Mesendoderm (in vitro differentiated cells): ENCODE measurements around the gene TMEM95. TPM values are rescaled to one million over a fixed set of nuclear protein-coding genes. Genes with fewer than 3 reads are reported as not detected.

ENCODE experiments used
- DNase-seq: peaks from one replicate; pipeline ENCODE4 v3.0.0; 2013
- H2AK5ac ChIP-seq: 2 replicates; pipeline ENCODE4 v1.6.1; 2013; ENCODE audit warnings: low read length, inconsistent platforms
- H2BK120ac ChIP-seq: 2 replicates; pipeline ENCODE4 v1.6.1; 2013; ENCODE audit warnings: low read depth, mild to moderate bottlenecking, low read length, moderate library complexity, mixed read lengths
- H2BK15ac ChIP-seq: replicated peaks from 2 replicates; pipeline ENCODE4 v1.6.1; 2013; ENCODE audit warnings: low read depth, mild to moderate bottlenecking, moderate library complexity
- H2BK5ac ChIP-seq: 2 replicates; pipeline ENCODE4 v1.6.1; 2013; ENCODE audit warnings: low read length, inconsistent platforms
- H3K18ac ChIP-seq: 2 replicates; pipeline ENCODE4 v1.6.1; 2013; ENCODE audit warnings: mild to moderate bottlenecking, low read length, mixed read lengths
- H3K23ac ChIP-seq: one replicate; pipeline ENCODE4 v1.6.1; 2013; ENCODE audit warnings: low read length
- H3K27ac ChIP-seq: 2 replicates; pipeline ENCODE4 v1.5.1; 2013; ENCODE audit warnings: low read depth, mild to moderate bottlenecking, inconsistent platforms, low read length, moderate library complexity
- H3K27me3 ChIP-seq: 2 replicates; pipeline ENCODE4 v1.6.1; 2013; ENCODE audit warnings: low read length, control low read depth, mild to moderate bottlenecking, inconsistent platforms; ENCODE audit not compliant: insufficient read depth, poor library complexity
- H3K36me3 ChIP-seq: 2 replicates; pipeline ENCODE4 v1.6.1; 2013; ENCODE audit warnings: low read length, inconsistent platforms; ENCODE audit not compliant: control insufficient read depth, insufficient read depth
- H3K4ac ChIP-seq: one replicate; pipeline ENCODE4 v1.6.1; 2013; ENCODE audit warnings: low read depth, mild to moderate bottlenecking, low read length, moderate library complexity
- H3K4me1 ChIP-seq: 2 replicates; pipeline ENCODE4 v1.6.1; 2013; ENCODE audit warnings: low read depth, low read length, inconsistent platforms; ENCODE audit not compliant: control insufficient read depth
- H3K4me2 ChIP-seq: 2 replicates; pipeline ENCODE4 v1.6.1; 2013; ENCODE audit warnings: low read length
- H3K4me3 ChIP-seq: 2 replicates; pipeline ENCODE4 v1.5.1; 2013; ENCODE audit warnings: mild to moderate bottlenecking, low read length
- H3K56ac ChIP-seq: one replicate; pipeline ENCODE4 v1.6.1; 2013; ENCODE audit warnings: low read length
- H3K79me1 ChIP-seq: 2 replicates; pipeline ENCODE4 v1.6.1; 2013; ENCODE audit warnings: low read length, inconsistent platforms
- H3K79me2 ChIP-seq: 2 replicates; pipeline ENCODE4 v1.6.1; 2013; ENCODE audit warnings: mild to moderate bottlenecking, low read length; ENCODE audit not compliant: control insufficient read depth, insufficient read depth
- H3K9ac ChIP-seq: 2 replicates; pipeline ENCODE4 v1.6.1; 2013; ENCODE audit warnings: low read length, inconsistent platforms
- H4K5ac ChIP-seq: one replicate; pipeline ENCODE4 v1.6.1; 2013; ENCODE audit warnings: low read length
- H4K8ac ChIP-seq: one replicate; pipeline ENCODE4 v1.6.1; 2013; ENCODE audit warnings: low read depth, mild to moderate bottlenecking, control low read depth, low read length, moderate library complexity
- WGBS: extraction: QIAGEN DNeasy Blood & Tissue Kit; methylation state at CpG from one replicate; pipeline ENCODE4 v1.1.7; 2013; ENCODE audit warnings: low lambda C conversion rate, missing lambda C conversion rate; ENCODE audit not compliant: insufficient coverage; ENCODE audit errors: extremely low coverage; 5-methylcytosine and 5-hydroxymethylcytosine counted together
- small RNA-seq: library from polyadenylated mRNA; stranded (forward); fragments of <200 nt; extraction: miRNeasy Mini kit (QIAGEN cat#:217004); gene quantifications from one replicate; pipeline ENCODE3, GENCODE V24; 2013; ENCODE audit not compliant: insufficient read depth

TMEM95 gene

DNA sequence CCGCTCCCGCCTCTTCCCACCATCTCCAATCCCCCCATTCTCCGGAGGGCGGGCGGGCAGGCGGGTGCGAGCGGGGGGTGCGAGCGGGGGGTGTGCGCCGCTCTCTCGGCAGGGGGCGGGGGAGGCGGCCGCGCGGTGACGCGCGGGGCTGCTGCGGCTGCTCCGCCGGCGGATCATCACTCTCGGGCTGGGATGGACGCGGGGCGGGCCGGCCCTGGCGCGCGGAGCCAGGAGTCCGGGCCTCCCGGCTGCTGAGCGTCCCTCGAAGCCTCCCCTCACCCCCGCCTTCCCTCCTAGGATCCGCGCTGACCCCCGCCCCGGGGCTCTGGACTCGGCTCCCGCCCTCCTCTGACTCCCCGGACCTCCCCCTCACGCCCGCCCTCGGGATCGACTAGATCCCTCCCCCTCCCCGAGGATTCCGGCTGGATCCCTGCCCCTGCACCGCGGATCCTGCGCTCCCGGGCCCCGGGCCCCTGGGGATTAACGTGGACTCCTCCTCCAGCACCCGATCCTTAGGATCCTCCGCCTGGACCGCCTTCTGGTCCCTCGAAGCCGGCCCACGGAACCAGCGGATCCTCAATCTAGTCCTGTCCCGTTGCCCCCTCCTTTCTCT, 49.9 kb downstream of the TMEM95 start:
- H4K5ac ChIP-seq, result no peak overlapping the region
- H3K4me1 ChIP-seq, result peaks cover 9% of the 10 kb centered on the region
- H3K4me2 ChIP-seq, result peak overlapping the region; percentile 97
- peak overlapping the region; percentile 52 for H2BK120ac ChIP-seq
- H2BK15ac ChIP-seq, result no peak overlapping the region
- H2AK5ac ChIP-seq, result no peak overlapping the region
- H3K27me3 ChIP-seq, result no peaks in the 10 kb centered on the region
- peak overlapping the region; percentile 93 for H3K9ac ChIP-seq
- H3K23ac ChIP-seq, result peak overlapping the region; percentile 66
- H4K8ac ChIP-seq, result no peak overlapping the region
- peak overlapping the region; percentile 92 for H3K56ac ChIP-seq
- peak; percentile 76 for DNase-seq
- H3K4me3 ChIP-seq, result peak overlapping the region; percentile 90
- H3K4ac ChIP-seq, result peak overlapping the region; percentile 93
- H3K27ac ChIP-seq, result peak overlapping the region; percentile 46
- H3K79me2 ChIP-seq, result no peaks in the 10 kb centered on the region
- no peak overlapping the region for H2BK5ac ChIP-seq
- no CpG with 5 or more reads among the region's 65 CpGs for WGBS
- peak overlapping the region; percentile 89 for H3K18ac ChIP-seq
- H3K36me3 ChIP-seq, result no peaks in the 10 kb centered on the region
- H3K79me1 ChIP-seq, result no peaks in the 10 kb centered on the region

DNA sequence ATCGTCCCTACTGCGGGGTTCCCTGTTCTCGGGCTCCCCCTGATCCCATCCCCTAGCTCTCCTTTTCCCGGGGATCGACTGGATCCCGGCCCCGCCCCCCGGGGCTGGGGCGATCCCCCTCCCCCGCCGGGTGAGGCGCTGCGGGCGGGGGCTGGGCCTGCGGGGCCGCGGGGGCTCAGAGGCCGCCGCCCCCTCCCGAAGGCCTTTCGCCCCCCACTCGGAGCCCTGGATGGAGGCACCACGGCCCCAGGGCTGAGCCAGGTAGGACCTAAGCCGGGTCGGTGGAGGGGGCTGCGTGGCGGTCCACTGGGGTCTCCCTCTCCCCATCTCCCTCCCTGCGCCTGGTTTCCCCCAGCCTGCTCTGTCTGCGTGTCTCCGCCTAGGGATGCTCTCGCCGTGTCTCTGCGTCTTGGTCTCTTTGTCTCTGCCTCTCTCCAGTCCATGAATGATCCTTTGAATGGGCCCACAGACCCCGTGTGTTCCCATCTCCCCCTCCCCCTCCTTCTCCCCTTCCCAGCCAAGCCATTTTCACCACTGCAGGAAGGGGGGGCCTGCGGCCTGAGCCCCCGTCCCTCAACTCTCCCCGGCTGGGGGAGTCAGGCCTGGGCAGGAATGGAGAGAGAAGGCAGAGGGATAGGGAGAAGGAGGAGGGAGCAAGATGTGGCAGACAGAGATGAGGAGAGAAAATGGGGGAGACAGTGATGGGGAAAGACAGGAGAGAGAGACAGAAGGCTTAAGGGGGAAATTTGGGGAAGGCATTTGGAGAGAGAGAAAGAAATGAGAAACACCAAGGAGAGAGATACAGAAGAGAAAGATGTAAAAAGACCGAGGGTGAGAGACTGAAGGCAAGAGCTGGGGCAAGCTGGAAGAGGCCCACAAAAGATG, 50.6 kb downstream of the TMEM95 start:
- Histone ChIP-seq H3K27me3 (no peaks in the 10 kb centered on the region), H2BK120ac (peak overlapping the region; percentile 52), H3K79me2 (no peaks in the 10 kb centered on the region), H3K4me3 (peak overlapping the region; percentile 90), H2BK5ac (no peak overlapping the region), H3K36me3 (no peaks in the 10 kb centered on the region), H2AK5ac (peak overlapping the region; percentile 50), H3K4me2 (peak overlapping the region; percentile 97), H3K56ac (peak overlapping the region; percentile 92), H3K27ac (peak overlapping the region; percentile 26), H3K4ac (peak overlapping the region; percentile 93), H3K23ac (no peak overlapping the region), H3K79me1 (no peaks in the 10 kb centered on the region), H3K18ac (peak overlapping the region; percentile 89), H3K9ac (peak overlapping the region; percentile 93), H2BK15ac (no peak overlapping the region), H4K8ac (no peak overlapping the region), H4K5ac (no peak overlapping the region), H3K4me1 (peaks cover 9% of the 10 kb centered on the region)
- WGBS, result no CpG with 5 or more reads among the region's 38 CpGs
- DNase-seq, result peak; percentile 62

DNA sequence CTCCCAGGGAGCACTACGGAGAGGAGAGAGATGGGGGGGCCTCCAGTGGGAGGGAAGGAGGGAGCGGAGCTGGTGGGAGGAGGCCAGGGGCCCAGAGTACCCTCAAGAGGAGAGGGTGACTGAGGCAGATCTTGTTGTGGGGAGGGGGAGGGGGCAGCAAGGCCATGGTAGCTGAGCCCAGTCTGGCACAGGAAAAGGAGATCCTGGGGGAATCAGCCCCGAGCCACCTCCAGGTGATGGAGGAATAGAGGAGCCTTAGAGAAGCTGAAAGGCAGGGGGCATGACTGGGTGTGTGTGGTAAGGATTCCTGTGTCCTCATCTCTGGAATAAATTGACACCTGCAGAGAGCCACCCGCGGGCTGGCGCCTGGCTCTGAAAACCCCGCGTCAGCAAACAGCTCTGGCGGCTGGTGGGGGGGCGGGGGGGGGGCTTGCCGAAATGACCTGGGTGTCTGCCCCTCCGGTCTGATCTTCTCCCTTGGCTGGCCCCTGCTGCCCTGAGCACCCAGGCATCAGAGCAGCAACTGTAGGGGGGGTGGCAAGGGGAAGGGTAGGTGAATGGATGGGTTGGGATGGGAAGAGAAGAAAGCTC, 51.4 kb downstream of the TMEM95 start:
- Histone ChIP-seq H3K4ac (no peak overlapping the region), H2BK5ac (no peak overlapping the region), H3K9ac (no peak overlapping the region), H3K79me2 (no peaks in the 10 kb centered on the region), H3K79me1 (no peaks in the 10 kb centered on the region), H3K23ac (no peak overlapping the region), H3K27ac (no peak overlapping the region), H3K27me3 (no peaks in the 10 kb centered on the region), H3K18ac (no peak overlapping the region), H3K4me2 (peak overlapping the region; percentile 61), H4K5ac (no peak overlapping the region), H2BK15ac (no peak overlapping the region), H2AK5ac (no peak overlapping the region), H3K56ac (peak overlapping the region; percentile 78), H4K8ac (no peak overlapping the region), H3K4me1 (peaks cover 9% of the 10 kb centered on the region), H3K4me3 (no peak overlapping the region), H3K36me3 (no peaks in the 10 kb centered on the region), H2BK120ac (no peak overlapping the region)
- WGBS, result no CpG with 5 or more reads among the region's 12 CpGs
- peak; percentile 47 for DNase-seq

Small RNA genes lying within 50 kb of the gene (small RNA-seq; reads per million reads assigned to genes)
- gene AC026954.2, result not detected
